ENCODE data around the gene ATRN. TPM values are rescaled to one million over a fixed set of nuclear protein-coding genes. Genes with fewer than 3 reads are reported as not detected.
A peak's percentile ranks its signal among the peaks of the same experiment; 100 is the strongest.

ATRN gene
- 39.3 and 41.4 TPM in 2 replicates for total RNA-seq (2022)
- percentile 73 among the genes with signal in this experiment for Bru-seq, nascent RNA
- percentile 70 among the genes with signal in this experiment for BruChase-seq, experiment 1, labeled RNA remaining after a 2-hour chase
- BruChase-seq, experiment 2, labeled RNA remaining after a 6-hour chase, result percentile 76 among the genes with signal in this experiment
- long read RNA-seq, partial matches to known transcripts, result 3 of 16 reads
- long read RNA-seq, other reads (novel, unspliced or antisense), result 11 of 16 reads

- Histone ChIP-seq H3K27me3 (replicated peaks; ENCODE audit: control insufficient read depth, insufficient read depth, low read length) (no peaks in the 10 kb centered on the region), H3K36me3 (ENCODE audit: control insufficient read depth, insufficient read depth, low read length) (no peaks in the 10 kb centered on the region), H3K9me3 (no peaks in the 10 kb centered on the region), H3K4me1 (peaks cover 24% of the 10 kb centered on the region; the same call in 1 of the 2 replicates), H3K4me3 (ENCODE audit: low read depth, low read length) (peak within 1 kb of the TSS; percentile 95)
- peak; percentile 93 to 95 for DNase-seq
- Mint-ChIP-seq H3K9me3 (ENCODE audit: unreplicated experiment) (no peaks in the 10 kb centered on the region), H3K27me3 (ENCODE audit: insufficient read depth, unreplicated experiment) (no peaks in the 10 kb centered on the region), H3K4me3 (ENCODE audit: unreplicated experiment) (peak within 1 kb of the TSS; percentile 95), H3K27ac (ENCODE audit: unreplicated experiment) (peak within 1 kb of the TSS; percentile 89), H3K36me3 (ENCODE audit: insufficient read depth, unreplicated experiment) (no peaks in the 10 kb centered on the region), H3K4me1 (ENCODE audit: low read depth, unreplicated experiment) (peaks cover 23% of the 10 kb centered on the region)
- BruUV-seq (replicated peaks), result no TSS peak
- CTCF ChIA-PET, result interaction anchor here (0.6 to 1.0 kb wide), 2 partner anchors 112 to 619 kb away, joined by 3 read pairs; no protein-coding TSS in a partner anchor
- TF ChIP-seq CTCF (IDR thresholded peaks at IDR 0.05; ENCODE audit: insufficient read depth in 1 of 2, low read depth in 1 of 2, low read length in 1 of 2, severe bottlenecking in 1 of 2, unreplicated experiment in 1 of 2), result no peak
- intact Hi-C loops (cut with micrococcal nuclease; ENCODE audit: unreplicated experiment), result no loop called here
- POLR2A ChIA-PET, result interaction anchor here (1.2 kb wide), 1 partner anchor 22 kb away, joined by 3 read pairs; no protein-coding TSS in a partner anchor
Measured at GRCh38 chr20:3470627-3471396, at the start of gene ATRN. TSS of gene ATRN (plus strand) at chr20:3471018. CDS start at chr20:3471108, 90 bp downstream.

GRCh38 chr20:3421985-3422384 lies 48.8 kb upstream of the ATRN start:
- POLR2A ChIA-PET, result no interaction called here

More at GRCh38 chr20:3421985-3422384, 48.8 kb upstream of the ATRN start:
- Mint-ChIP-seq H3K27ac (ENCODE audit: unreplicated experiment) (no peak overlapping the region), H3K4me3 (ENCODE audit: unreplicated experiment) (no peak overlapping the region), H3K9me3 (ENCODE audit: unreplicated experiment) (no peaks in the 10 kb centered on the region), H3K36me3 (ENCODE audit: insufficient read depth, unreplicated experiment) (no peaks in the 10 kb centered on the region), H3K4me1 (ENCODE audit: low read depth, unreplicated experiment) (no peaks in the 10 kb centered on the region), H3K27me3 (ENCODE audit: insufficient read depth, unreplicated experiment) (peaks cover 3% of the 10 kb centered on the region)
- no TSS peak for BruUV-seq (replicated peaks)
- no peaks in the 10 kb centered on the region for H3K27me3 ChIP-seq (replicated peaks; ENCODE audit: control insufficient read depth, insufficient read depth, low read length)
- CTCF ChIA-PET, result no interaction called here
- H3K36me3 ChIP-seq (ENCODE audit: control insufficient read depth, insufficient read depth, low read length), result no peaks in the 10 kb centered on the region
- no peak overlapping the region for H3K4me3 ChIP-seq (ENCODE audit: low read depth, low read length)
- no peak for DNase-seq
- H3K4me1 ChIP-seq, result no peaks in the 10 kb centered on the region
- TF ChIP-seq CTCF (IDR thresholded peaks at IDR 0.05; ENCODE audit: insufficient read depth in 1 of 2, low read depth in 1 of 2, low read length in 1 of 2, severe bottlenecking in 1 of 2, unreplicated experiment in 1 of 2), result no peak
- no peaks in the 10 kb centered on the region for H3K9me3 ChIP-seq
- intact Hi-C loops (cut with micrococcal nuclease; ENCODE audit: unreplicated experiment), result no loop called here

All from Caco-2 (cell line).